GM12892 (cell line): ENCODE measurements around the gene SPTLC2.
"Not testable (repeated sequence)": the region's sequence is repeated elsewhere in the genome, so short reads cannot be mapped to it uniquely, and the experiment has no call there.

Experiments
- POLR2A ChIP-seq: IDR thresholded peaks from 2 replicates; pipeline ENCODE4 v1.6.1; 2011; ENCODE audit warnings: low read depth, low read length, control low read depth
- TAF1 ChIP-seq: IDR thresholded peaks from 2 replicates; pipeline ENCODE4 v1.6.1; 2011; ENCODE audit warnings: low read depth, mild to moderate bottlenecking, control low read depth, low read length, borderline replicate concordance

DNA sequence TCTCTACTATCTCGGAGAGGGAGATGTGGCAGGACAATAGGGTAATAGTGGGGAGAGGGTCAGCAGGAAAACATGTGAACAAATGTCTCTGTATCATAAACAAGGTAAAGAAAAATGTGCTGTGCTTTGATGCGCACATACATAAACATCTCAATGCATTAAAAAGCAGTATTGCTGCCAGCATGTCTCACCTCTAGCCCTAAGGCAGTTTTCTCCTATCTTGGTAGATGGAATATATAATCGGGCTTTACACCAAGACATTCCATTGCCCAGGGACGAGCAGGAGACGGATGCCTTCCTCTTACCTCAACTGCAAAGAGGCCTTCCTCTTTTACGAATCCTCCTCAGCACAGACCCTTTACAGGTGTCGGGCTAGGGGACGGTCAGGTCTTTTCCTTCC is 19.0 kb upstream of the SPTLC2 start:
- TF ChIP-seq POLR2A, TAF1: not testable (repeated sequence)
